OCI-LY3 (cell line): ENCODE results near the gene HTATIP2.
"Not testable (repeated sequence)": the region's sequence is repeated elsewhere in the genome, so short reads cannot be mapped to it uniquely, and the experiment has no call there.

ENCODE experiments used
- CTCF ChIP-seq: fragments of 200-600, 300-600 bp; sonication (generic); IDR thresholded peaks from 2 replicates; pipeline ENCODE4 v1.5.1; 2014; ENCODE audit warnings: antibody characterized with exemption, low read length, low read depth
- EZH2phosphoT487 ChIP-seq: fragments of 200-600 bp; shearing (Covaris generic); IDR thresholded peaks from 2 replicates; pipeline ENCODE4 v1.6.1; 2018; ENCODE audit warnings: antibody characterized with exemption, mixed run types, low read depth

GRCh38 chr11:20385996-20386395, 22.5 kb downstream of the HTATIP2 start:
- not testable (repeated sequence) for TF ChIP-seq EZH2phosphoT487, CTCF
